Stimulated activated CD8-positive, alpha-beta memory T cell treated with anti-CD3 and anti-CD28 coated beads, Interleukin-12 subunit alpha, Interleukin-12 subunit beta, amount 100 ng/mL, for 4 hours (primary cell): Measurements from ENCODE around the gene SAPCD2.
"Not testable (repeated sequence)": the region's sequence is repeated elsewhere in the genome, so short reads cannot be mapped to it uniquely, and the experiment has no call there.

Source experiments
- DNase-seq: peaks from one replicate; pipeline ENCODE4 v3.0.0-alpha.2; 2020; ENCODE audit warnings: low read depth

SAPCD2 gene

DNA sequence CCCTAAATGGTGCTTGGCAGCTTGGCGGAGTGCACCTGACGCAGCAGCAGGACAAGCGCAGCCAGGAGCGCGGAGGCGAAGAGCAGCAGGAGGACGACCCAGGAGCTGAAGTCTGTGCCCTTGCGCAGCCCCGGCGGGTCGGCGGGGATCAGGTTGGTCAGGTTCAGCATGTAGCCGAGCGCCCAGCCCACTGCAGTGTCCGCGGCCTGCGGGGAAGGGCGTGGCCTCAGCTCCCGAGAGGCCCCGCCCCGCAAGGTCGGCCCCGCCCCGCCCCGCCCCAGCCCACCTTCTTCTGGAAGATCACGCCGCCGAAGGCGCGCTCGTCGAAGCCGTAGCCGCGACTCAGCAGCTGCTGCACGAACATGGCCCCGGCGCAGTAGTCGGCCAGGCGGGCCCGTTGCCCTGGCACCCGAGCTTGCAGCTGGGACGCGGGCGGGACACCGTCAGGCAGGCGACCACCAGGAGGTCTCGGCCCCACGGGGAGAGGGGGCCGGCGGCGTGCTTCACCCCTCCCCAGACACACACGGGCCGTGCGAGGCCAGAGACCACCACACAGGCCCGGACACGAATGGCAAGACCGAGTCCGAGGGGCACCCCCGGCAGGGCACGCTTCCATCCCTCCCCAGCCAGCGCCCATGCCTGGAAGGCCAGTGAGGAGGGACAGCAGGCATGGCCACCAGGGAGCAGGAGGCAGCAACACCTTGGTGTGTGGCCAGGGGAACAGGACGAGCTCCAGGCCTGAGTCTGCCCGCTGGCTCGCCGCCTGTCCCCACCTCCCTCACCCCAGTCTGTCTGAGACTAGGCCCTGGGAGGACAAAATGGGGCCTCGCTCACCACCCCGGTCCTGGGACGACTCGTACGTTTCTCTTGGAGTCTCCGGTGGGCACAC is 21.5 kb downstream of the SAPCD2 start:
- no peak for DNase-seq

DNA sequence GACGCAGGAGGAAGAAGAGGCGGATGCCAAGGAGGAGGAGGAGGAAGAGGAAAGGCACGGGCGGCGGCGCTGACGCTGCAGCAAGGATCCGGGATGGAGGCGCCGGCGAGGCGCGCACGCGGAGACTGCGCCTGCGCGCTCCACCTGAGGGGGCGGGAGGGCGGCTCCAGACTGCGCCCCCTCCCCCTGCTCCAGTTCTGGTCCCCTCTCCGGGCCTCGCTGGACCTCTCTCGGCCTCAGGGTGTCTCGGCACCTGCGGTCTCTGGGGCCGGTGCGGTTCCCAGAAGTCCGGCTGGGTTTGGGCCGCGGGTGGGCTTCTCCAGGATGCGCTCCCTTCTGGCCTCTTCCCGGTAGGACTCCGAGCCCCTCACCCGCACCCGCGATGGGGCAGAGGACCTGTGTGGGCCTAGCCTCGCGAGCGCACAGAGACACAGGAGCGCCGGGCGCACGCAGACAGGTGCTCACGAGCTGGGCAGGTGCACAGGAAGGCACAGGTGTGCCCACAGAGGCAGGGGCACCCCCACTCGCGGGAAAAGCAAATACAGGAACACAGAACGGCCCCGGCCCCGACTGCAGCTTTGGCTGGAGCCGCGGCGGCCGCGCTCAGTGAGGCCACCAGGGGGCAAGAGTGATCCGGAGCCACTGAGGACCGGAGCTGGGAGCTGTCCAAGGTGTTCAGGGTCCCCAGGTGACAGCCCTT is 24.1 kb downstream of the SAPCD2 start, which contains the start of gene NPDC1:
NPDC1 (minus strand) TSS at position 90 of the 700 bp plus-strand sequence. CDS start 188 bp downstream, outside the sequence.
- DNase-seq: peak; percentile 57

DNA sequence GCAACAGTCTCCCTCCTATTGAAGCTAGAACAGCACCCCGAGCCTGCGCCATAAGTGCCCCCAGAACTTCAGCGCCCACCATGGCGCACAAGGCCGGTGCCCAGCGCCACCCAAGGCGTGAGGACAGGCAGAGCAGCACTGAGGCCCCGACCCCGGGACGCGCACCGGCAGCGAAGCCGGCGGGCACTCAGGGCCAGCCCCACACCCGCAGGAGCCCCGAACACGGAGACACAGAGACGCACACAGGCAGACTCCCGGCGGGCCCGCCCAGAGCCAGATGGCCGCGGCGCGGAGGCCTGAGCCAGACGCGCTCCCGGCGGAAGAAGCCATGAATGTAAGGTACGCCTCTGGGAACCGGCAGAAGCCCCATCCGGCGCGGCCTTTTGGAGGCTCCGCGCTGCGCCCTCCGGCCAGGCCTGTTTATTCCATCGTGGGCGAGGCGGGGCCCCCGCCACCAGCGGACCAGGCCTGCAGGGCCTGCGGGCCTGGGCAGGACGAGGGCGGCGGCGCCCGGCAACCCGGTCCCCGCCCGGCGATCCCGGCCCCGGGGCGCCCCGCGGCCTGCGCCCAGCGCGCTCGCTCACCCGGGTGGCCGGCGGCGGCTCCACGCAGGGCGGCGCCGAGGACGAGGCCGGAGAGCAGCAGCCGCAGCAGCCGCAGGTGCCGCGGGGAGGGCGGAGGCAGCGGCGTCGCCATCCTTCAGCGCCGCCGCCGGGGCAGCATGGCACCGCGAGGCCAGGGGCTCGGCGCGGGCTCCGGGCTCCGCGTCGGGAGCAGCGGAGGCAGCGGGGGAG is 24.9 kb downstream of the SAPCD2 start:
- DNase-seq: no peak

DNA sequence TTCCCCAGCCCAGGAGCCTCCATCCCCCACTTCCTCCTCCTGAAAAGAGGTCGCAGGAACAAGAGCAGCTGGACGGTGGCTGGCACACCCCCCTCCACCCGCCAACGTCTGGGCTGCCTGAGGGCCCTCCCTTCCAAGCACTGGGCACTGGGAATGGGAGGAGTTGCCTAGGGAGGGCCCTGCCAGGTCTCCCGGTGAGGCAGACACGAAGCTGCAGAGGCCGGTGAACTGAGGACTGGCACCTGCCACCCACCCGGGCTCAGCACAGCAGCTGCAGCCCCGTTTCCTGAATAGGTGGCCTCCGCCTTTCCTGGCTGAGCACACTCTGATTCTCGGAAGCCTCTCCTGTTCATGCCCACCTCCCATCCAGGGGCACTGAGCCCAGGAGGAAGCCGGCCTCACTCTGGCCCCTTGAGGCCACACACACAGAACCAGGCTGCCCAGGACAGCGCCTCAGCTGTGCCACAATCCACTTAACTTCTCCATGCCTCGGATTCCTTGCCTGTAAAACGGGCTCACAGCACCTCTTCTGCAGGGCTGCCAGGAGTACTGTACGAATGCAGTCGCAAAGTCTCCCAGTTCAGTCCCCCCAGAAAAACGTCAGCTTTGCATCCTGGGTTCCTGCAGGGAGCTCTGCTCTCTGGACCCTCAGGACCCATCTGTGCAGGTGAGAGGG is 25.7 kb downstream of the SAPCD2 start:
- DNase-seq: no peak

DNA sequence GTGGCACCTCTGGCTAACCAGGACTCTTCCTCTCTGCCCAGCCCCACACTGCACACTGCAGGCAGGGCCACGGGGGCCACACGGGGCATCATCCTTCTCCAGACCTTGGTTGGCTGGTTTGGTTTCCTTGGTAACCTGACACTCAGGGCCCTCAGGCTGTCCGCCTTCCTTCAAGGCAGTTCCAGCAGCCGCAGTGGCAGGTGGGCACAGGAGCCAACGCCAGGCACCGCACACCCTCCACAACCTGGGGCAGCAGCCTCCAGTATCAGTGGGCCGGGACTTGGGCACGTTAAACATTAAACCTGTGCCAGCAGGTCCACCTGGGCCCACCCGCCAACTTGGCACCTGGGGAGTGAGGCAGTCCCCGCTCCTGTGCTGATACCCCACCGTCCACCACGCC is 26.3 kb downstream of the SAPCD2 start:
- DNase-seq: no peak

DNA sequence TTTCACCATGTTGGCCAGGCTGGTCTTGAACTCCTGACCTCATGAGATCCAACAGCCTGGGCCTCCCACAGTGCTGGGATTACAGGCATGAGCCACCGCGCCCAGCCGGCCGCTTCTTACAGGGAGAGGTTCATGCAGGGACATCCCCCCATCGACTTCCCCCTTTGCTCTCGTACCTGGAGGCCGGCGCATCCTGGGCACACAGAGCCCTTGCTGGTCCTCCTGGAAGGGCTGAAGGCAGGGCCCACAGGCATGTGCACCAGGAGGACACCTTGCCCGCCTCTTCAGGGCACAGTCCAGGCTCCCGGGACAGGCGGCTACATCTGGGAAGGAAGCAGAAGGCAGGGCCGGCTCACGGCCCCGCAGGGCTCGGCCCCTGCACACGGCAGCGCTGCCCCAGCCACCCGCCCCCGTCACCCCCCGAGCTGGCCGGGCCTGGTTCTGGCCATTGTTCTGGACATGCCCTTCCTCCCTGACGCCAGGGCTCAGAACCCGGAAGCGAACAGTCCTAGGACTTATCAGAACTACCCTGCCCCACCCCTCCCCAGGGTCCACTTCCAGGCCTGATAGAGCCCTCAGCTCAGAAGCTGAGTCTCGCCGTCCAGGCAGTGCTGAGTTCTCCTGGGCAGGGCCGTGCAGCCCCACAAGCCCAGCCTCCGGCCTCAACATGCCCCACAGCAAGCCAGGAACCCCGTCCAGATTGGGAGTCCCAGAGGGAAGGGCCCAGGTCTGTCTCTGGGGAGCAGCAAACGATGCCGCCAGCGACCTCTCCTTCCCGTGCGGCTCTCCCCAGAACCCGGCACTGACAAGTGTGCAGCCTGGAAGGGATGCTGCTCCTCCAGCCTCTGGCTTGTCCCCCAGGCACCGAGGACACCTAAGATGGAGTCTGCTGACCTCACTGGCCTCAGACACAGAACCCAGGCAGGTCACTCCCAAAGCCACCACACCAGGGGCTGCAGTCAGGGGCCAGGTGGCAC is 27.3 kb downstream of the SAPCD2 start:
- DNase-seq: no peak

DNA sequence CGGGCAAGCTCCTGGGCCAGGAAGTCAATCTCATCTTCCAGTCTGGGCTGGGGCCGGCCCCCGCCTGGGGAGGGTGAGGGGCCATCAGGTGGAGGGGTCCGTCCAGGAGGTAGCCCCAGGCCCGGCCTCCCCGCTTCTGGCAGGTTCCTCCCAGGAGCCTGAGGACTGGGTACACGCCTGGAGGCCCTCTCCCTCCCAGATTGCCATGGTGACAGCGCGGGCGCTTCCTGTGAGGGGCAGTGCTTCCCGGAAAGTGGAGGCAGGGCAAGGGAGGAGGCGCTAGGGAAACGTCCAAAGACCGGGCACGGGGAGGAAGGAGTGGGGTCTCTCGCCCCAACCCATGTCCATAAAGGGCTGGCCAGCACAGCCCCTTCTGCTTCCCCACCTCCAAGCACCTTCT is 29.2 kb downstream of the SAPCD2 start:
- DNase-seq: no peak

DNA sequence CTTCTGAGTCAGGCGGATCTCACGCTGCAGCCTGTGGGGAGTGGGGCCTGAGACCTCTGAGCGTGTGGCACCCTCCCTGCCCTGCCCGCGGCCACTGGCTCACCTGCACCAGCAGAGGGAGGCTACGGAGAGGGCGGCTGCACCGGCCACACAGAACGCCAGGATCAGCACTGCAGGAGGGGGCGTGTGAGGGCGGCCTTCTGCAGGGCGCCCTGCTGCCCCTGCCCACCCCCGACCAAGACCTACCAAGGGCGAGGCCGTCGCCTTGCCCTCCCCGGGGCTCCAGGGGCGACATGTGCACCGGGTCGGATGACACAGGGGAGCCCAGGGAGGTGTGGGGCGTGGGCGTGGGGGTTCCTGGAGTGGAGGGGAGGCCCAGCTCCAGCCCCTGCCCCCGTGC is 29.8 kb downstream of the SAPCD2 start:
- DNase-seq: no peak

DNA sequence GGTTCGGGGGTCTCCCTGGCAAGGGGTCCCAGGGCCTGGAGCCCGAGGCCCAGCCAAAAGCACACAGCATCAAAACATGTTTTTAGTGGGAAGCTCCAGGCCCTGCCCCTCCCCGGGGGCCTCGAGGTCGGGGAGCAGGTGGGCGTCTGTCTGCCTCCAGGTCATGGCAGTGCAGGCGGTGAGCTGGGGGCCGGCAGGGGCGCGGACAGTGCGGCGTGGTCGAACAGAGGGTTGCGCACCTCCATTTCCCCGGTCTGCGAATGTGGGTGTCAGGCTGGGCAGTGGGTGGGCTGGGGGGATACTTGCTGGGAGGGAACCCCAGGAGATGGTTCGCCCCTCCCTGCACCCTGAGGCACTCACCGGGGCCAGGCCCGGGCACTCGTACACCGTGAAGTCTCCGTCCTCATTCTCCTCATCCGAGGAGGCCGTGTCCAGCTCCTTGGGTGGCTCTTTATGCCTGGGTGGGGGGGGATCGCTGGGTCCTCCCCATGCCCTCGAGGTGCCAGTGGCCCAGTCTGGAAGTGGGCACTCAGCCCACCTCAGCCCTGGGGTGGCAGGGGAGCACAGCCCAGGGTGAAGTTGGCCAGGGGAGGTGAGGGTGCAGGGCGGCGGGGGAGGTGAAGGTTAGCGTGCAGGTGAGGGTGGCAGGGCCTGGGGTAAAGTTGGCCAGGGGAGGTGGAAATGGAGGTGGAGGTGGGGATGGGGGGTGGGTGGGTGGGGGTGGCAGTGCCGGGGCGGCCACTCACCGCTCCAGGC is 30.6 kb downstream of the SAPCD2 start:
- no peak for DNase-seq

DNA sequence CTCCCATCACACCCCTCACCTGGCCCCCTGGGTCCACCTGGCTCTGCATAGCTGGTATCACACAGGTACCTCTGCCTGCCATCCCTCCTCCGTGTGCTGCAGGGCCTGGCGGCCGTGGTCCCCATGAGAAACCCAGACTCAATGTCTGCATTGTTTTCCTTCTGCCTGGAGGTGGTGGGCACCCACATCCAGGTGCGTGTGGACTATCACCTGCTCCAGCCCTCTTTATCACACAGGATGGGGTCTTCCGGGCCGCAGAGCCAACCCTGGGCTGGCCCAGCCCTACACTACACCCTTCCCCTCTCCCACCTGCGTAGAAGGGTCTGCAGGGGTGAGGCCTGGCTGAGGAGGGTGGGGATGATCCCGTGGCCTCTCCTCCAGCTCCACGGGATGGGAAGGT is 31.4 kb downstream of the SAPCD2 start:
- no peak for DNase-seq

DNA sequence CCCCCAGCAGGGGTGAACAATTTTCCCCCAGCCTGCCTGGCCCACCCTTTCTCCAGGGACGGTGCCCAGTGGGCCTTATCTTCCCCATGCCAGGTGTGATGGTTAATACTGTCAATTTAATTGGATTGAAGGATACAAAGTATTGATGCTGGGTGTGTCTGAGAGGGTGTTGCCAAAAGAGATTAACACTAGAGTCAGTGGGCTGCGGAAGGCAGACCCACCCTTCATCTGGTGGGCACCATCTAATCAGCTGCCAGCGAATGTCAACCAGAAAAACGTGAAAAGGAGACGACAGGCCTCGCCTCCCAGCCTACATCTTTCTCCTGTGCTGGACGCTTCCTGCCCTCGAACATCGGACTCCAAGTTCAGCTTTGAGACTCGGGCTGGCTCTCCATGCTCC is 32.9 kb downstream of the SAPCD2 start:
- no peak for DNase-seq

DNA sequence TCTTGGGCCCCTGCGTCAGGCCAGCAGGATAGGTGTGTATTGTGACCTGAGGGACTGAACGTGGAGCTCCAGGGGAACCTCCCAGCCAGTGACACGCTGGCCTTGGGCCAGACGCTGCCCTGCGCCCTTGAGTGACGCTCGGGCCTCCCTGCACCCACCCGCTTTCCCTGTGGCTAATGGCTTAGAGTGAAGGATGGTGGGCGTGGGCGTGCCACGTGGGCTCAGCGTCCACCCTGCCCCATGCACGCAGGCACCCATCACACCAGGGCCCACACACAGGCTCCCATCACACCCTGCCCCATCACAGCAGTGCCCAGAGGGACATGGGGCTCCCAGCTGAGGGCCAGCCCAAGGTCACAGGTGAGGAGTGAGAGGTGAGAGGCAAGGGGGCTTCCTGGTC is 33.3 kb downstream of the SAPCD2 start:
- DNase-seq: no peak

DNA sequence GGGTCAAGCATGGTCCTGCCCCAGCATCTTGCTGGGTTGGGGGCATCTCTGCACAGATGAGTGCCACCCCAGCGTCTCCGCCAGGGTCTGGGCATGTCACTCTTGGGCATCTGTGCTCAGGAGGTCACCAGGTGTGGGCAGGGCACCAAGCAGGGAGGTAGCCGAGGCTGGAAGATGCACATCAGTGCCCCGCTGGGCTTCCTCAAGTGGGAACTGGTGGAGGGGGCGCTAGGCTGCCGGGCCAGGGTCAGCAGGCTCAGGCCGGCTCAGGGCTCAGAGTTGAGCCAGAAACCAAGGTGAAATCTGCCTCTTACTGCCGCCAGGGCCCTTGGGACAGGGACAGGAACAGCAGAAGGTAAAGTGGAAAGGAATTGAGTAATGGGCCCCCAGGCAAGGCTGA is 34.4 kb downstream of the SAPCD2 start:
- no peak for DNase-seq

DNA sequence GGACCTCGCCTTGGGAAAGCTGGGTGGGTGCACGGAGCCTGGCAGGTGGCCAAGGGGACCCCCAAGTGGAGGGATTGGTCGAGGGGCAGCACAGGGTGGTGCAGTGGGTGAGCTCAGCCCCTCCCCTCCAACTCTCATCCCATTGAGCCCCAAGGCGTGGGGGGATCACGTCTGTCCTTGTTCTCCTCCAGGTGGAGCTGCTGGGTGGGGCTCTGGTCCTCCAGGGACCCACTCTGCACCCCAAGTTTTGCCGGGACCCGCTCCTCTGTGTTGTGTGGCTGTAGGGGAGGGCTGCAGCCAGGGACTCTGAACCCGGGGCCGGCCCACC is 34.9 kb downstream of the SAPCD2 start:
- no peak for DNase-seq

DNA sequence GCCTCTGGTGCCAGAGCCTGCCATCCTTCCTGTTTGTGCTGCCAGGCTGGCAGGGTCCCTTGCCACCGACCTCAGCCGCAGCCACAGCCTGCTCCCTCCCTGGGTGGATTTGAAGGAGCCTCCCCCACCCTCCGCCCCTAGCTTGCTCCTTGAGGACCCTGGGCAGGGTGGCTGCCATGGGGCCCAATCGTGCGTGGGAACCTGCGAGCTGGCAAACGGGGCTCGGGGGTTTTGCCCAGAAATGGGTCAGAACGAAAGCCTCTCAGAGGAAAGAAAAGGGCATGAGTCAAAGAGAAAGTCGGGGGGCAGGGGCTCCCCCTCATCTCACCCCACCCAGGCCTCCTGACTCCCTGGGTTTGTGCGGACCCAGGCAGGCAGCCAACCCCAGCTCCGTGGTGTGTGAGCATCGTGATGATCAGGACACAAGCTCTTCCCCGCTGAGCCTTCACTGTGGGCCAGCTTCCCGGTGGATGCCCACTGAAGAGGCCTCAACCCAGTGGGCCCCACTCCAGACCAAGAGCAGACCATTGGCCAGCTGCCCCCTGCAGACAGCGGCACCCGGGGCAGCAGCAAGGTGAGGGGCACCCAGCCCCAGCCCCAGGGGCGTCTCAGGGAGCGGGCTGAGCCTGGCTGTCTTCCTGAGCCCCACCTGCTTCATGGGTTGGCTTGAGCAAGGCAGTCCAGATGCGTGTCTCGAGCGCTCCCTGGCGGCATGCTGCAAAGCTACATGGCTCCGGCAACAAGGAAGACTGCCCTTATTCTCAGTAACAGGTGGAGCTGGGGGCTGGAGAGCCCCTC is 35.4 kb downstream of the SAPCD2 start:
- DNase-seq: peak; percentile 73

DNA sequence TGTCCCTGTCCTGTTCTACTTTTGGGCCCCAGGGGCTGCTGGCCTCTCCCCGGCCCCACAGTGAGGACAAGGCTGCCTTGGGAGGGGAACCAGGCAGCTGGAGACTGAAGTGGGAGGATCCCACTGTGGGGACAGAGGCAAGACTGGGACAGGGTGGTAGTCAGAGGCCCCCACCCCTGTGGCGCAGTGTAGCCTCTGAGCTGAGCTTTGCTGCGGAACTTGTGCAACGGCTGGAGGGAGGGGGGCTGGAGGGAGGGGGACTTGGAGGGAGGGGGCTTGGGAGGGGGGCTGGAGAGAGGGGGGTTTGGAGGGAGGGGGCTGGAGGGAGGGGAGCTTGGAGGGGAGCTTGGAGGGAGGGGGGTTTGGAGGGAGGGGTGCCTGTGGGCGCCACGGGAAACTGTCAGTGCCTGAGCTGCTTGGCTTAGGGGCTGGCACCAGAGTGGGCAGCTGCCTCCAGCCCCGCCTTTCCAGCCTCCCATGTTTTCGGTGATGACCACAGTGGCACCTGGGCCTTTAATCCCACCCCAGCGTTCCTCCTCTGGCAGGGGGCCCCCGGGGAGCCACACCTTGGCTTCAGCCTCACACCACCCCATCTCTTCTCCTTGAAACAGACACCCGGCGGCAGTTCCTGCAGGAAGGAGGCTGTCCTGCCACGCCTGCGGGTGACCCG is 36.2 kb downstream of the SAPCD2 start:
- DNase-seq: no peak

DNA sequence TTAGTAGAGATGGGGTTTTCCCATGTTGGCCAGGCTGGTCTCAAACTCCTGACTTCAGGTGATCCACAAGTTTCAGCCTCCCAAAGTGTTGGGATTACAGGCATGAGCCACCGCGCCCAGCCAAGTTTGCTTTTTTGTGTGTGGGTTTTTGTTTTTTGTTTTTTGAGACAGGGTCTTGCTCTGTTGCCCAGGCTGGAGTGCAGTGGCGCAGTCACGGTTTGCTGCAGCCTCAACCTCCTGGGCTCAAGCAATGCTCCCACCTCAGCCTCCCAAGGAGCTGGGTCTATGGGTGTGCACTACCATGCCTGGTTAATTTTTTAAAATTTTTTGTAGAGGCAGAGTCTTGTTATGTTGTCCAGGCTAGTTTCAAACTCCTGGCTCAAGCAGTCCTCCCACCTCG is 36.9 kb downstream of the SAPCD2 start:
- DNase-seq: not testable (repeated sequence)

DNA sequence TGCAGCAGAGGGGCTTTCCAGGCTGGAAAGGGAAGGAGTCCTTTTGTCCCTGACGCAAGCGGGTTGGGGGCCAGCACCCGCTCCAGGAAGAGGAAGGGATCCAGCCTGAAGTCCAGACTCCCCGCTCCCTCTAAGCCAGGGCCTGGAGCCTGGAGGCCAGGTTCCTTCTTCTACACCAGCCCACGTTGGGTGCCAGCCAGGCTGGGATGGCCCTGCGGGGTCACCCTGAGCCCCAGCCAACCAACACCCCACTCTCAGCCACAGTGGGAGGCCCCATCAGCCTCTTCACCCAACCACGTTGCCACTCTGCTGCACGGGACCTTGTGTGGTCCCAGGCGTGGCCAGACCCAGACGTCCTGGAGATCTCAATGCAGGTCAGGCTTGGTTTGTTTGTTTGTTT is 37.5 kb downstream of the SAPCD2 start:
- no peak for DNase-seq
